ENCODE results near the gene RAB13. TPM values are rescaled to one million over a fixed set of nuclear protein-coding genes. Genes with fewer than 3 reads are reported as not detected.

Gene RAB13
- total and polyA plus RNA-seq, 2 of the 8 experiments (the other 6 are each of a cell fraction or from before 2014, with no cell fraction given) = 70.5 to 157 TPM

DNA sequence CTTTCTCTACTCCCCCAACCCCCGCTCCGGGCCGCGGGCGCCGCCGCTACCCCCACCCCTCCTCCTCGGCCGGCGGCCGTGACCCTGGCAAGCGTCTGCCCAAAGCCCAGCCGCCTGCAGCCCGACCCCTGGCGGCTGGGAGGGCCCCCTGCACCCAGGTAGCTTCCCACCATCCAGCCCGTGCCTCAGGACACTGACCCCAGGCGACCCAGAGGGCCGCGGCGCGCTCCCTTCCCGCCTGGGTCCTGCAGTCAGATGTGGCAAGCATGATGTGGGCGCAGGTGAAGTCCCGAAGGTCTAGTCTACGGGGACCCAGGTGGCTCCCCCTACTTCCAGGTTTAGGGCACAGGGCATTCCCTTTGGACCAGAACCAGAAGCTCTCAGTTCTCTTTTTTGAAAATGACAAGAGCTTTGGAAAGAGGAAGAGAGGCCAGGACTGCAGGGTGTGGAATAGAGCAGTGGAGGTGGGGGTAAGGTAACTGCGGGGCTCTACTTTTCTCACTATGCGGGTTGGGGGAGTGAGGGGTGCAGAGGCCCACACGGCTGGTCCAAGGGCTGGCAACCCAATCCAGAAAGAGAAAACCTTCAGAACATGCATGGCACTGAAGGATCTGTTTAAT is 39.4 kb downstream of the RAB13 start, which contains the start of gene DENND4B (continued):
- peak; percentile 54 for TF ChIP-seq TAF7 (optimal IDR thresholded peaks at IDR 0.05; ENCODE audit: borderline replicate concordance, low read depth, low read length)
- TF ChIP-seq TAF1 (IDR thresholded peaks at IDR 0.05; ENCODE audit: low read depth, low read length) = peak; percentile 59

Measured in H1 (cell line).